NOMO-1 treated with dmso at 0.1 percent for 144 hours (cell line): ENCODE data around the gene LINGO1.

Experiments used
- DNase-seq: peaks from one replicate; lab custom pipeline; 2025; ENCODE audit not compliant: unreplicated experiment; lab: John Stamatoyannopoulos, UW

The LINGO1 gene

GRCh38 chr15:77632534-77633133 lies at the start of gene LINGO1:
TSS of gene LINGO1 (minus strand) at chr15:77632912. CDS start at chr15:77632315, 597 bp downstream.
- no peak for DNase-seq

GRCh38 chr15:77681362-77681761 lies 48.6 kb upstream of the LINGO1 start:
- DNase-seq = no peak

- no peak for DNase-seq
These were observed 44.1 kb upstream of the LINGO1 start for GRCh38 chr15:77676569-77677375.

- no peak for DNase-seq
These were observed 43.2 kb upstream of the LINGO1 start for GRCh38 chr15:77675806-77676415.

GRCh38 chr15:77674327-77674726 lies 41.6 kb upstream of the LINGO1 start:
- DNase-seq = no peak

- no peak for DNase-seq
These were observed 41.2 kb upstream of the LINGO1 start for GRCh38 chr15:77673866-77674265.

- DNase-seq = no peak
These were observed 39.4 kb upstream of the LINGO1 start for GRCh38 chr15:77672135-77672534.

GRCh38 chr15:77671362-77672056 lies 38.8 kb upstream of the LINGO1 start:
- DNase-seq = no peak

- no peak for DNase-seq
These were observed 38.0 kb upstream of the LINGO1 start for GRCh38 chr15:77670558-77671361.

GRCh38 chr15:77669896-77670295 lies 37.2 kb upstream of the LINGO1 start:
- DNase-seq = no peak

- no peak for DNase-seq
These were observed 34.9 kb upstream of the LINGO1 start for GRCh38 chr15:77667338-77668234.

- DNase-seq = no peak
These were observed 33.6 kb upstream of the LINGO1 start for GRCh38 chr15:77666296-77666660.

GRCh38 chr15:77665530-77666295 lies 33.0 kb upstream of the LINGO1 start:
- DNase-seq = no peak

- DNase-seq = no peak
These were observed 31.7 kb upstream of the LINGO1 start for GRCh38 chr15:77664428-77664827.

GRCh38 chr15:77663256-77663655 lies 30.5 kb upstream of the LINGO1 start:
- no peak for DNase-seq

GRCh38 chr15:77659350-77660321 lies 26.9 kb upstream of the LINGO1 start:
- peak; percentile 16 for DNase-seq

- DNase-seq = no peak
These were observed 25.6 kb upstream of the LINGO1 start for GRCh38 chr15:77658304-77658703.
